Endothelial cell of umbilical vein (primary cell): Measurements from ENCODE around the gene NF1. TPM values are rescaled to one million over a fixed set of nuclear protein-coding genes. Genes with fewer than 3 reads are reported as not detected.
"Not testable (repeated sequence)": the region's sequence is repeated elsewhere in the genome, so short reads cannot be mapped to it uniquely, and the experiment has no call there.

Experiments used
- BruUV-seq: library from RNA; stranded (reverse); fragments of 400-500 nt; replicated peaks from 2 replicates; lab custom pipeline; 2021; lab: Mats Ljungman, UMichigan
- CTCF ChIA-PET: fragments of 300-600, 350-600 bp; sonication (Branson Sonifier 250); formaldehyde crosslinking; loops from one replicate; lab custom pipeline; 2021; ENCODE audit warnings: antibody characterized with exemption, inconsistent platforms; lab: Charles Lee
- POLR2A ChIA-PET: fragments of 300-600, 350-600 bp; sonication (Branson Sonifier 250); formaldehyde crosslinking; loops from one replicate; lab custom pipeline; 2021; ENCODE audit warnings: antibody characterized with exemption, inconsistent platforms; lab: Charles Lee
- DNase-seq: peaks from one replicate; pipeline ENCODE4 v3.0.0-alpha.2; 2011; ENCODE audit warnings: low read depth, low spot score
- FAIRE-seq: peaks from 2 replicates; lab custom pipeline; 2011; peaks lifted over from hg19 to GRCh38; lab: Jason Lieb, UNC
- H2AFZ ChIP-seq: 2 replicates; pipeline ENCODE4 v1.6.0; 2012; ENCODE audit warnings: low read depth, low read length, control low read depth, inconsistent platforms
- H3K27ac ChIP-seq: 2 replicates; pipeline ENCODE4 v1.5.1; 2011; ENCODE audit warnings: low read depth, mild to moderate bottlenecking, control low read depth, low read length, moderate library complexity; ENCODE audit not compliant: insufficient read depth
- H3K27me3 ChIP-seq, 2 experiments: 2 replicates each; pipeline versions ENCODE4 v1.6.0 to v1.6.1; 2011; ENCODE audit warnings: low read length in 2 of 2, mixed read lengths in 1 of 2; ENCODE audit not compliant: control insufficient read depth in 2 of 2, insufficient read depth in 2 of 2
- H3K36me3 ChIP-seq, 2 experiments: 2 replicates in 1 of 2; 3 replicates in 1 of 2; pipeline ENCODE4 v1.5.1; 2011; ENCODE audit warnings: low read length in 2 of 2, mild to moderate bottlenecking in 1 of 2, moderate library complexity in 1 of 2; ENCODE audit not compliant: control insufficient read depth in 2 of 2, insufficient read depth in 2 of 2; ENCODE audit errors: extremely low read depth in 1 of 2
- H3K4me1 ChIP-seq: 3 replicates; pipeline ENCODE4 v1.5.1; 2011; ENCODE audit warnings: mild to moderate bottlenecking, low read length; ENCODE audit not compliant: control insufficient read depth, insufficient read depth; ENCODE audit errors: extremely low read depth
- H3K4me2 ChIP-seq: 2 replicates; pipeline ENCODE4 v1.6.1; 2011; ENCODE audit warnings: low read length, control low read depth, mixed read lengths; ENCODE audit not compliant: insufficient read depth
- H3K4me3 ChIP-seq, 3 experiments: fragments of 200-600 bp in 1 of 3; sonication (generic), shearing (Covaris generic) in 1 of 3; replicated peaks in 1 of 3; 2 replicates each; pipeline ENCODE4 v1.5.1; 2011 to 2016; ENCODE audit warnings: control low read depth in 3 of 3, low read length in 3 of 3, mild to moderate bottlenecking in 2 of 3, inconsistent platforms in 1 of 3, low read depth in 1 of 3, moderate library complexity in 1 of 3; ENCODE audit not compliant: insufficient read depth in 1 of 3
- H3K79me2 ChIP-seq: 2 replicates; pipeline ENCODE4 v1.6.0; 2012; ENCODE audit warnings: low read length, inconsistent platforms; ENCODE audit not compliant: control insufficient read depth, insufficient read depth
- H3K9ac ChIP-seq: replicated peaks from 2 replicates; pipeline ENCODE3; 2011; ENCODE audit warnings: low read length, control low read depth; ENCODE audit not compliant: insufficient read depth; ENCODE audit errors: extremely low read depth
- H3K9me1 ChIP-seq: replicated peaks from 3 replicates; pipeline ENCODE4 v1.6.0; 2011; ENCODE audit warnings: mild to moderate bottlenecking, low read length; ENCODE audit not compliant: control insufficient read depth, insufficient read depth; ENCODE audit errors: extremely low read depth
- H3K9me3 ChIP-seq: replicated peaks from 2 replicates; pipeline ENCODE4 v1.5.1; 2012; ENCODE audit warnings: low read length, inconsistent platforms; ENCODE audit not compliant: control insufficient read depth, insufficient read depth
- H4K20me1 ChIP-seq: replicated peaks from 2 replicates; pipeline ENCODE3; 2011; ENCODE audit warnings: mild to moderate bottlenecking, low read length; ENCODE audit not compliant: control insufficient read depth, insufficient read depth; ENCODE audit errors: extremely low read depth
- CTCF ChIP-seq, 2 donors: IDR thresholded peaks; 1 replicate in 1 of 2; 2 replicates in 1 of 2; pipeline ENCODE4 v1.5.1; 2011; ENCODE audit warnings: low read length in 2 of 2, mild to moderate bottlenecking in 2 of 2, moderate library complexity in 2 of 2, control low read depth in 1 of 2, inconsistent platforms in 1 of 2, low read depth in 1 of 2; ENCODE audit not compliant: insufficient read depth in 1 of 2; ENCODE audit errors: extremely low read depth in 1 of 2
- EZH2 ChIP-seq: IDR thresholded peaks from 2 replicates; pipeline ENCODE4 v1.6.1; 2012; ENCODE audit warnings: borderline replicate concordance, low read depth, mild to moderate bottlenecking, moderate library complexity, low read length, inconsistent platforms; ENCODE audit not compliant: severe bottlenecking
- FOS ChIP-seq: IDR thresholded peaks from 2 replicates; pipeline ENCODE4 v1.6.1; 2011; ENCODE audit warnings: mild to moderate bottlenecking, low read length, moderate library complexity, borderline replicate concordance; ENCODE audit not compliant: insufficient read depth
- GATA2 ChIP-seq: IDR thresholded peaks from 2 replicates; pipeline ENCODE4 v1.7.0; 2011; ENCODE audit warnings: low read depth, mild to moderate bottlenecking, moderate library complexity, mixed read lengths, low read length; ENCODE audit not compliant: insufficient read length, insufficient read depth
- JUN ChIP-seq: IDR thresholded peaks from 2 replicates; pipeline ENCODE4 v1.6.1; 2011; ENCODE audit warnings: borderline replicate concordance, low read depth; ENCODE audit not compliant: insufficient read length, insufficient read depth
- MAX ChIP-seq: IDR thresholded peaks from 2 replicates; pipeline ENCODE4 v1.6.1; 2011; ENCODE audit not compliant: insufficient read depth, insufficient read length
- MYC ChIP-seq: IDR thresholded peaks from one replicate; pipeline ENCODE4 v1.6.1; 2011; ENCODE audit warnings: mild to moderate bottlenecking, low read depth, low read length
- POLR2A ChIP-seq: IDR thresholded peaks from 2 replicates; pipeline ENCODE4 v1.6.1; 2012; ENCODE audit warnings: low read depth, mild to moderate bottlenecking, control low read depth, low read length
- POLR2AphosphoS5 ChIP-seq: IDR thresholded peaks from 2 replicates; pipeline ENCODE4 v1.6.1; 2012; ENCODE audit warnings: low read depth, mild to moderate bottlenecking, control low read depth, low read length, moderate library complexity; ENCODE audit not compliant: insufficient read depth
- dilution Hi-C: fragments of 300-500 bp; cut with MboI; formaldehyde crosslinking; loops from one replicate; pipeline ENCODE4 v1.15.0; 2019; ENCODE audit warnings: low sequenced_read_pairs; ENCODE audit not compliant: extremely low pct_ligation_motif_present
- intact Hi-C: fragments of 100-400 bp; cut with micrococcal nuclease; formaldehyde crosslinking; loops from one replicate; pipeline ENCODE4 v1.10.0; 2022
- polyA plus RNA-seq, 4 experiments: library from polyadenylated mRNA; depleted of rRNA in 3 of 4; stranded (reverse) in 3 of 4; unstranded in 1 of 4; fragments of >200 nt; gene quantifications; 2 replicates each; pipeline versions ENCODE4 v1.2.1 to v1.2.3, GENCODE V29; 2011 to 2012; ENCODE audit warnings: missing spikeins in 1 of 4
- total RNA-seq: library from RNA; stranded (reverse); gene quantifications from 2 replicates; pipeline ENCODE4 v1.2.3, GENCODE V29; 2021

Gene NF1
- total and polyA plus RNA-seq, 2 donors (not counting 3 experiments of a cell fraction or from before 2014, with no cell fraction given), result 13.7 to 42.4 TPM

DNA sequence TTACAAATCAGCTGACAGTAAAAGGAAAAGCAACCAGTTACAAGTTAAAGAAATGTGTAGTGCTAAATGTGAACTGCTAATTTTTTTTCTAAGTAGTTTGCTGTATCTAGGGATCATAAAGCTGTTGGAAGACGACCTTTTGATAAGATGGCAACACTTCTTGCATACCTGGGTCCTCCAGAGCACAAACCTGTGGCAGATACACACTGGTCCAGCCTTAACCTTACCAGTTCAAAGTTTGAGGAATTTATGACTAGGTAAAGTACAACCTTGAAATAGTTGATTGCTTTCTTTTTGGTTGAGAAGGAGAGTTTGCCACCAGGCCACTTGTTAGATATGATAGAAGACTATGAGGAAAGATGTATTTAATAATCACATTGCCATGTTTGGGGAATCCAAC, 166.8 kb downstream of the NF1 start:
- no TSS peak for BruUV-seq
- dilution Hi-C loops, result no loop called here
- POLR2A ChIA-PET, result no interaction called here

GRCh38 chr17:31262923-31263322, 168.1 kb downstream of the NF1 start:
- H3K27ac ChIP-seq, DNase-seq, H3K9me1 ChIP-seq, H3K4me2 ChIP-seq, FAIRE-seq, H3K36me3 ChIP-seq, dilution Hi-C loops, H3K9ac ChIP-seq, H4K20me1 ChIP-seq, H3K9me3 ChIP-seq, BruUV-seq, H3K4me1 ChIP-seq, intact Hi-C loops, H3K27me3 ChIP-seq, H3K79me2 ChIP-seq, H2AFZ ChIP-seq, H3K4me3 ChIP-seq, CTCF ChIA-PET, POLR2A ChIA-PET: not testable (repeated sequence)

More for the DNA sequence above, 166.8 kb downstream of the NF1 start:
- Histone ChIP-seq H2AFZ (no peak overlapping the region), H3K79me2 (no peaks in the 10 kb centered on the region), H4K20me1 (no peaks in the 10 kb centered on the region), H3K27ac (no peak overlapping the region), H3K4me2 (no peak overlapping the region), H3K27me3 (no peaks in the 10 kb centered on the region), H3K4me1 (peaks cover 7% of the 10 kb centered on the region), H3K9ac (no peak overlapping the region), H3K36me3 (peaks cover 2 to 3% of the 10 kb centered on the region in 2 experiments), H3K9me1 (no peaks in the 10 kb centered on the region), H3K9me3 (no peaks in the 10 kb centered on the region), H3K4me3 (no peak overlapping the region)
- intact Hi-C loops, result no loop called here
- CTCF ChIA-PET, result interaction anchor here (1.8 kb wide), 1 partner anchor 10 kb away, joined by 4 read pairs; no protein-coding TSS in a partner anchor
- FAIRE-seq, result no peak
- DNase-seq, result no peak
- no peak for TF ChIP-seq EZH2
- no peak for TF ChIP-seq POLR2AphosphoS5
- no peak for TF ChIP-seq GATA2
- TF ChIP-seq JUN, result no peak
- TF ChIP-seq FOS, result no peak
- no peak for TF ChIP-seq MYC
- no peak for TF ChIP-seq CTCF (IDR thresholded peaks at IDR 0.05; ENCODE audit: extremely low read depth in 1 of 2, insufficient read depth in 1 of 2, low read depth in 1 of 2, low read length in 2 of 2)
- no peak for TF ChIP-seq POLR2A
- TF ChIP-seq MAX, result no peak
